ENCODE results near the gene SULT2B1.

- no peak for TF ChIP-seq POLR2A (IDR thresholded peaks at IDR 0.05; ENCODE audit: low read depth, low read length)
- TF ChIP-seq CTCF (conservative IDR thresholded peaks at IDR 0.05; ENCODE audit: low read depth, low read length), result no peak
- TF ChIP-seq FOS (IDR thresholded peaks at IDR 0.05; ENCODE audit: low read depth, low read length), result no peak
- no peak for TF ChIP-seq MAFK (IDR thresholded peaks at IDR 0.05; ENCODE audit: low read depth, low read length)
- TF ChIP-seq NFE2L2 (IDR thresholded peaks at IDR 0.05; ENCODE audit: low read depth, low read length), result no peak
- no peak for TF ChIP-seq RAD21 (IDR thresholded peaks at IDR 0.05; ENCODE audit: low read length)
- TF ChIP-seq RCOR1 (IDR thresholded peaks at IDR 0.05; ENCODE audit: insufficient replicate concordance, low read length), result no peak
- no peak for TF ChIP-seq CEBPB (IDR thresholded peaks at IDR 0.05; ENCODE audit: low read depth, low read length)
- no peak for TF ChIP-seq ELK1 (IDR thresholded peaks at IDR 0.05; ENCODE audit: borderline replicate concordance, low read depth, low read length)
- TF ChIP-seq USF2 (IDR thresholded peaks at IDR 0.05; ENCODE audit: low read depth, low read length), result no peak
Measured at GRCh38 chr19:48561412-48561811, 9.4 kb downstream of the SULT2B1 start.
